Measurements from ENCODE around the gene USP19.

USP19 gene

GRCh38 chr3:49124991-49125670 is 4.5 kb upstream of the USP19 start:
- Histone ChIP-seq H3K36me3 (replicated peaks; ENCODE audit: insufficient read depth, low read length) (no peaks in the 10 kb centered on the region), H3K9me2 (replicated peaks; ENCODE audit: insufficient read depth, low read length) (no peaks in the 10 kb centered on the region), H3F3A (ENCODE audit: insufficient read depth, low read length) (peaks cover 12% of the 10 kb centered on the region), H3K27ac (ENCODE audit: low read length) (no peak overlapping the region), H3K79me2 (ENCODE audit: low read length) (peaks cover 3% of the 10 kb centered on the region), H4K20me1 (ENCODE audit: insufficient read depth, low read length) (no peaks in the 10 kb centered on the region), H3K9me3 (replicated peaks; ENCODE audit: insufficient read depth, low read length) (no peaks in the 10 kb centered on the region), H3K4me1 (ENCODE audit: low read length) (no peaks in the 10 kb centered on the region), H2AFZ (ENCODE audit: low read length) (no peak overlapping the region), H3K4me3 (ENCODE audit: low read length) (no peak overlapping the region), H3K27me3 (replicated peaks; ENCODE audit: insufficient read depth, low read length) (peaks cover 3% of the 10 kb centered on the region; the same call in 1 of the 2 replicates), H3K4me2 (ENCODE audit: low read depth, low read length) (no peak overlapping the region), H3K9ac (ENCODE audit: low read length) (no peak overlapping the region)
- TF ChIP-seq EZH2 (optimal IDR thresholded peaks at IDR 0.05; ENCODE audit: low read depth, low read length) (no peak), CTCF (IDR thresholded peaks at IDR 0.05; ENCODE audit: low read length) (peak; percentile 21), EZH2phosphoT487 (IDR thresholded peaks at IDR 0.05; ENCODE audit: low read length) (no peak)
- no peak for DNase-seq

- Histone ChIP-seq H3K27me3 (replicated peaks; ENCODE audit: insufficient read depth, low read length) (peaks cover 3% of the 10 kb centered on the region; the same call in 1 of the 2 replicates), H3K4me3 (ENCODE audit: low read length) (no peak overlapping the region), H3K9ac (ENCODE audit: low read length) (no peak overlapping the region), H3K4me2 (ENCODE audit: low read depth, low read length) (no peak overlapping the region), H3K9me3 (replicated peaks; ENCODE audit: insufficient read depth, low read length) (no peaks in the 10 kb centered on the region), H3K79me2 (ENCODE audit: low read length) (peaks cover 12% of the 10 kb centered on the region), H3K4me1 (ENCODE audit: low read length) (peaks cover 5% of the 10 kb centered on the region), H3F3A (ENCODE audit: insufficient read depth, low read length) (peaks cover 12% of the 10 kb centered on the region), H3K36me3 (replicated peaks; ENCODE audit: insufficient read depth, low read length) (no peaks in the 10 kb centered on the region), H3K27ac (ENCODE audit: low read length) (no peak overlapping the region), H3K9me2 (replicated peaks; ENCODE audit: insufficient read depth, low read length) (no peaks in the 10 kb centered on the region), H2AFZ (ENCODE audit: low read length) (no peak overlapping the region), H4K20me1 (ENCODE audit: insufficient read depth, low read length) (no peaks in the 10 kb centered on the region)
- no peak for TF ChIP-seq CTCF (IDR thresholded peaks at IDR 0.05; ENCODE audit: low read length)
- TF ChIP-seq EZH2phosphoT487 (IDR thresholded peaks at IDR 0.05; ENCODE audit: low read length), result no peak
- TF ChIP-seq EZH2 (optimal IDR thresholded peaks at IDR 0.05; ENCODE audit: low read depth, low read length), result no peak
- no peak for DNase-seq
Observed at GRCh38 chr3:49124203-49124602, 3.6 kb upstream of the USP19 start.

GRCh38 chr3:49123687-49124086 is 3.1 kb upstream of the USP19 start:
- Histone ChIP-seq H3K9me2 (replicated peaks; ENCODE audit: insufficient read depth, low read length) (no peaks in the 10 kb centered on the region), H4K20me1 (ENCODE audit: insufficient read depth, low read length) (no peaks in the 10 kb centered on the region)

More at GRCh38 chr3:49123687-49124086, 3.1 kb upstream of the USP19 start:
- Histone ChIP-seq H3K9me3 (replicated peaks; ENCODE audit: insufficient read depth, low read length) (no peaks in the 10 kb centered on the region), H3K4me3 (ENCODE audit: low read length) (no peak overlapping the region), H3K9ac (ENCODE audit: low read length) (no peak overlapping the region), H3K27me3 (replicated peaks; ENCODE audit: insufficient read depth, low read length) (peaks cover 3% of the 10 kb centered on the region; the same call in 1 of the 2 replicates), H3K79me2 (ENCODE audit: low read length) (peaks cover 17% of the 10 kb centered on the region), H3K27ac (ENCODE audit: low read length) (no peak overlapping the region), H3K4me1 (ENCODE audit: low read length) (peaks cover 8% of the 10 kb centered on the region), H2AFZ (ENCODE audit: low read length) (no peak overlapping the region), H3K36me3 (replicated peaks; ENCODE audit: insufficient read depth, low read length) (no peaks in the 10 kb centered on the region), H3F3A (ENCODE audit: insufficient read depth, low read length) (peaks cover 12% of the 10 kb centered on the region), H3K4me2 (ENCODE audit: low read depth, low read length) (no peak overlapping the region)
- TF ChIP-seq CTCF (IDR thresholded peaks at IDR 0.05; ENCODE audit: low read length) (no peak), EZH2 (optimal IDR thresholded peaks at IDR 0.05; ENCODE audit: low read depth, low read length) (no peak)
- no peak for DNase-seq

All from MM.1S (cell line).